ENCODE data around the gene SAMMSON.

The SAMMSON gene

GRCh38 chr3:70078778-70079177 lies 79.2 kb downstream of the SAMMSON start:
- H3K4me3 Mint-ChIP-seq, result no peak overlapping the region
- intact Hi-C loops (cut with micrococcal nuclease), result no loop called here
- no peaks in the 10 kb centered on the region for H3K36me3 Mint-ChIP-seq (ENCODE audit: low read depth)
- no peaks in the 10 kb centered on the region for H3K4me1 Mint-ChIP-seq (ENCODE audit: low read depth)
- H3K27me3 Mint-ChIP-seq, result peaks cover 16% of the 10 kb centered on the region
- H3K9me3 Mint-ChIP-seq, result no peaks in the 10 kb centered on the region
- no peak overlapping the region for H3K27ac Mint-ChIP-seq

GRCh38 chr3:70085613-70086012 lies 86.1 kb downstream of the SAMMSON start:
- Mint-ChIP-seq H3K36me3 (ENCODE audit: low read depth) (no peaks in the 10 kb centered on the region), H3K4me3 (no peak overlapping the region), H3K4me1 (ENCODE audit: low read depth) (no peaks in the 10 kb centered on the region), H3K27ac (no peak overlapping the region), H3K27me3 (peaks cover 2% of the 10 kb centered on the region), H3K9me3 (no peaks in the 10 kb centered on the region)
- intact Hi-C loops (cut with micrococcal nuclease), result no loop called here

GRCh38 chr3:70086336-70086735 lies 86.8 kb downstream of the SAMMSON start:
- H3K9me3 Mint-ChIP-seq, result no peaks in the 10 kb centered on the region
- peaks cover 2% of the 10 kb centered on the region for H3K27me3 Mint-ChIP-seq
- intact Hi-C loops (cut with micrococcal nuclease), result no loop called here
- no peak overlapping the region for H3K27ac Mint-ChIP-seq
- no peak overlapping the region for H3K4me3 Mint-ChIP-seq
- H3K36me3 Mint-ChIP-seq (ENCODE audit: low read depth), result no peaks in the 10 kb centered on the region
- H3K4me1 Mint-ChIP-seq (ENCODE audit: low read depth), result no peaks in the 10 kb centered on the region

DNA sequence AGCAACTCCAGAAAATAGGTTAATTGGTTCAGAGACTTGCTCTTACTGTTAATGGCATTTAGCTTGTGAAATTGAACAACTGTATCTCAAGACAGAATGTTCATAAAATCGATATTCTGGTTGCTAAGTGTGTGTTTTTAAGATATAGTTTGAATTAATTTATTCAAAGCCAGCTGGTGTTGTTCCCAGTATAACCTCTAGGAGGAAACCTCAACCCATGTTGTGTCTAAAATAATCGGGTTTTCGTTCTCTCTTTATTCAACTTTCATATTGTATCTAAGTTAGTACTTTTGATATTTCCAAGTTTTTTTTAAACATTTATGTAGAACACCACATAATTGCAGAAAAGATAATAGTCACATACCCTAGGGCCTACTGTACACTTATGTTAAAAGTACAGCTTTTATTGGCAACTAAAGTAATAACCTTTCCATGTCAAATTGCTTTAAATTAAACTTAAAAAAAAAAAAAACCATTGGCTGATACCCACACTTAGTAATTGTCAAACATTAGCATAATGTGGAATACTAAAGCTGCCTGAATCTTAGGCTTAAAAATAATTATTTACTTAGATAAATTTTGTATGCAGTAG lies 90.9 kb downstream of the SAMMSON start:
- H3K9me3 Mint-ChIP-seq, result no peaks in the 10 kb centered on the region
- H3K36me3 Mint-ChIP-seq (ENCODE audit: low read depth), result no peaks in the 10 kb centered on the region
- intact Hi-C loops (cut with micrococcal nuclease), result no loop called here
- peaks cover 2% of the 10 kb centered on the region for H3K27me3 Mint-ChIP-seq
- H3K4me3 Mint-ChIP-seq, result no peak overlapping the region
- H3K4me1 Mint-ChIP-seq (ENCODE audit: low read depth), result no peaks in the 10 kb centered on the region
- no peak overlapping the region for H3K27ac Mint-ChIP-seq

- Mint-ChIP-seq H3K27me3 (no peaks in the 10 kb centered on the region), H3K4me1 (ENCODE audit: low read depth) (no peaks in the 10 kb centered on the region), H3K4me3 (no peak overlapping the region), H3K9me3 (no peaks in the 10 kb centered on the region), H3K27ac (no peak overlapping the region), H3K36me3 (ENCODE audit: low read depth) (no peaks in the 10 kb centered on the region)
- intact Hi-C loops (cut with micrococcal nuclease), result no loop called here
Measured at GRCh38 chr3:70094197-70094596, 94.7 kb downstream of the SAMMSON start.

DNA sequence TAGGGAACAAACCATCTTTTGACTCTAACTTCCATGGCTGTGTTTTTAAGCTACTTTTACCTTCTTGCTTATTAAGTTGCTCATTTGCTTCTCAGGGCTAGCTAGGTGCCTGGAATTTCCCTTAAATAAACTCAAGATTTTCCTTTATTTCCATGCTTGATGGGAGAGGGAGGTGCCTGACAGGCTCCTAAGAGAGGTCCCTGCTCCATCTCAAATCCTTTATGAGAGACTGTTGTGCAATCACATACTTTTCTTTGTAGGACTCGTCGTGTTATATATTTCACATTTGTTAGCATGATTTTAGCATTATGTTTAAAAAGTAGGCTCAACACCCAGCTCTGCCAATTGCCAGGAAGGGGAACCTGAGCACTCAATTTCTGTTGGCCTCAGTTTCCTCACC lies 95.7 kb downstream of the SAMMSON start:
- H3K27ac Mint-ChIP-seq, result no peak overlapping the region
- no peaks in the 10 kb centered on the region for H3K36me3 Mint-ChIP-seq (ENCODE audit: low read depth)
- no peaks in the 10 kb centered on the region for H3K9me3 Mint-ChIP-seq
- no peaks in the 10 kb centered on the region for H3K4me1 Mint-ChIP-seq (ENCODE audit: low read depth)
- intact Hi-C loops (cut with micrococcal nuclease), result no loop called here
- H3K27me3 Mint-ChIP-seq, result peaks cover 5% of the 10 kb centered on the region
- H3K4me3 Mint-ChIP-seq, result no peak overlapping the region

DNA sequence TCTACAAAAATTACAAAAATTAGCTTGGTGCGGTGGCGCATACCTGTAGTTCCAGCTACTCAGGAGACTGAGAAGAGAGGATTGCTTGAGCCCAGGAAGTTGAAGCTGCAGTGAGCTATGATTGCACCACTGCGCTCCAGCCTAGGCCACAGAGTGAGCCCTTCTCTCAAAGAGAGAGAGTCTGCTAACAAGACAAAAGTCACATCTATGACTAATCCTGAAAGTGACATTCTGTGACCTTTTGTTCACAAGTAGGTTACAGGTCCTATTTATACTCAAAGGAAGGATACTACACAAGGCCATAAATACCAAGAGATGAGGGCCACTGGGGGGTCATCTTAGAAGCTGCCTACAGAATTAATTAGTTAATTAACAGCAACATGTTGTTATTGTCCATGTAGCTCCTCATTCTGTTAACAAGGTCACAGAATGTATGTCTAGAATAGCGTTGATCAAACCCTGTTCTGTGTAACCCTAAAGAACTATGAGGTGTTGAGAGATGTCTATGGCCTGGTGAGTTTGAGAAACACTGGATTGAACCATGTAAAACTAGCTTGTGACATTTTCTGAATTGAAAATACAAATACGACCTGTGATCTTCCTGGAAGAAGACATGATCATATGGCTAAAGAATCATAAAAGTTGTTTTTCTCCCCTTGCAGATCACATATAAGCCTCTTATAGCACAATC lies 97.0 kb downstream of the SAMMSON start:
- H3K36me3 Mint-ChIP-seq (ENCODE audit: low read depth), result no peaks in the 10 kb centered on the region
- H3K9me3 Mint-ChIP-seq, result no peaks in the 10 kb centered on the region
- intact Hi-C loops (cut with micrococcal nuclease), result no loop called here

DNA sequence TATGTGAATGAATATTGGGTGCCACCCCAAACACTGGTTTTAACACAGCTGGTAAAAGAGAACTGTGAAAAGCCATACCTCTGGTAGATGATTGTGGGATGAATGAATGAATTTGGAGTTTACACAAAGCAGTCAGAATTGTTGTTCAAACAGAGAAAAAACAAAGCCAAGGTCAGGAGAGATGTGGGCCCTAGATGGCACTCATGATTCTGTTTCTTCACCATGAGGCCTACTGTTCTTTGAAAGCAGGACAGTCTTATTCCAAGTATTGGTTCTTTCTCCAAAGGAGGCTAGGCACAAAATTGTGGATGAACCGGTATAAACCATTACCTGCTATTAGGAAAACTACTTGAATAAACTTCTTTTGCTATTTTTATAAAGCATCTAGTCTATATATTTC lies 97.6 kb downstream of the SAMMSON start:
- H3K36me3 Mint-ChIP-seq (ENCODE audit: low read depth), result no peaks in the 10 kb centered on the region
- H3K27me3 Mint-ChIP-seq, result peaks cover 5% of the 10 kb centered on the region
- no peak overlapping the region for H3K27ac Mint-ChIP-seq
- intact Hi-C loops (cut with micrococcal nuclease), result no loop called here
- no peaks in the 10 kb centered on the region for H3K4me1 Mint-ChIP-seq (ENCODE audit: low read depth)
- no peak overlapping the region for H3K4me3 Mint-ChIP-seq
- no peaks in the 10 kb centered on the region for H3K9me3 Mint-ChIP-seq

More for the DNA sequence above, 97.0 kb downstream of the SAMMSON start:
- Mint-ChIP-seq H3K27ac (no peak overlapping the region), H3K4me3 (no peak overlapping the region), H3K27me3 (peaks cover 5% of the 10 kb centered on the region), H3K4me1 (ENCODE audit: low read depth) (no peaks in the 10 kb centered on the region)

- H3K36me3 Mint-ChIP-seq (ENCODE audit: low read depth), result no peaks in the 10 kb centered on the region
- peaks cover 8% of the 10 kb centered on the region for H3K27me3 Mint-ChIP-seq
- no peaks in the 10 kb centered on the region for H3K9me3 Mint-ChIP-seq
- intact Hi-C loops (cut with micrococcal nuclease), result no loop called here
- H3K27ac Mint-ChIP-seq, result no peak overlapping the region
- H3K4me3 Mint-ChIP-seq, result no peak overlapping the region
- peaks cover 11% of the 10 kb centered on the region for H3K4me1 Mint-ChIP-seq (ENCODE audit: low read depth)
Measured at GRCh38 chr3:70108072-70108471, 108.5 kb downstream of the SAMMSON start.

- H3K9me3 Mint-ChIP-seq, result no peaks in the 10 kb centered on the region
- no peak overlapping the region for H3K4me3 Mint-ChIP-seq
- H3K27me3 Mint-ChIP-seq, result peaks cover 8% of the 10 kb centered on the region
- no peaks in the 10 kb centered on the region for H3K36me3 Mint-ChIP-seq (ENCODE audit: low read depth)
- intact Hi-C loops (cut with micrococcal nuclease), result no loop called here
- H3K4me1 Mint-ChIP-seq (ENCODE audit: low read depth), result peaks cover 11% of the 10 kb centered on the region
- no peak overlapping the region for H3K27ac Mint-ChIP-seq
Measured at GRCh38 chr3:70108546-70108945, 109.0 kb downstream of the SAMMSON start.

- Mint-ChIP-seq H3K9me3 (no peaks in the 10 kb centered on the region), H3K27ac (no peak overlapping the region), H3K27me3 (peaks cover 8% of the 10 kb centered on the region), H3K4me3 (no peak overlapping the region), H3K36me3 (ENCODE audit: low read depth) (no peaks in the 10 kb centered on the region), H3K4me1 (ENCODE audit: low read depth) (peaks cover 11% of the 10 kb centered on the region)
- intact Hi-C loops (cut with micrococcal nuclease), result no loop called here
Measured at GRCh38 chr3:70110066-70110465, 110.5 kb downstream of the SAMMSON start.

- H3K4me3 Mint-ChIP-seq, result no peak overlapping the region
- no peak overlapping the region for H3K27ac Mint-ChIP-seq
- intact Hi-C loops (cut with micrococcal nuclease), result no loop called here
- peaks cover 11% of the 10 kb centered on the region for H3K4me1 Mint-ChIP-seq (ENCODE audit: low read depth)
- peaks cover 12% of the 10 kb centered on the region for H3K27me3 Mint-ChIP-seq
- no peaks in the 10 kb centered on the region for H3K9me3 Mint-ChIP-seq
- no peaks in the 10 kb centered on the region for H3K36me3 Mint-ChIP-seq (ENCODE audit: low read depth)
Measured at GRCh38 chr3:70111411-70111810, 111.9 kb downstream of the SAMMSON start.

DNA sequence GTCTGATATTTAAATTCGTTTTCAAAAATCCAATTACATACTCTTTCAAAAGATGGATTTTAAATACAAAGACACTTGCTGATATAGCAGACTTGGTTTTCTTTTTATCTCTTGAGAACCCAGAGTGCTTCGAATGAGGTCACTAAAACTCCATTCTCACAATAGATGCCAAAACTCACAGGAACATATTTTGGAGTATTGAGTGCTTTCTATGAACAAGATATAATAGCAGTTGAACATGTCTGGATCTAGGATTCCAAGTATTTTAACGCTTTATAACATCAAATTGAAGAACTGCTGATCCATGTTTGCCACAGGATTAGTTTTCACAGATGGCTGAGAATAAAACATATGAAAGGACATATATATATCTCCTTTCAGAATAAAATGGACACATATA lies 113.2 kb downstream of the SAMMSON start:
- H3K27me3 Mint-ChIP-seq, result peaks cover 8% of the 10 kb centered on the region
- intact Hi-C loops (cut with micrococcal nuclease), result no loop called here
- no peaks in the 10 kb centered on the region for H3K9me3 Mint-ChIP-seq
- H3K36me3 Mint-ChIP-seq (ENCODE audit: low read depth), result no peaks in the 10 kb centered on the region
- H3K27ac Mint-ChIP-seq, result no peak overlapping the region
- peaks cover 11% of the 10 kb centered on the region for H3K4me1 Mint-ChIP-seq (ENCODE audit: low read depth)
- no peak overlapping the region for H3K4me3 Mint-ChIP-seq

GRCh38 chr3:70114431-70114830 lies 114.9 kb downstream of the SAMMSON start:
- H3K27me3 Mint-ChIP-seq, result peaks cover 8% of the 10 kb centered on the region
- intact Hi-C loops (cut with micrococcal nuclease), result no loop called here
- H3K4me1 Mint-ChIP-seq (ENCODE audit: low read depth), result peaks cover 11% of the 10 kb centered on the region
- H3K4me3 Mint-ChIP-seq, result no peak overlapping the region
- no peaks in the 10 kb centered on the region for H3K36me3 Mint-ChIP-seq (ENCODE audit: low read depth)
- no peaks in the 10 kb centered on the region for H3K9me3 Mint-ChIP-seq
- H3K27ac Mint-ChIP-seq, result no peak overlapping the region

DNA sequence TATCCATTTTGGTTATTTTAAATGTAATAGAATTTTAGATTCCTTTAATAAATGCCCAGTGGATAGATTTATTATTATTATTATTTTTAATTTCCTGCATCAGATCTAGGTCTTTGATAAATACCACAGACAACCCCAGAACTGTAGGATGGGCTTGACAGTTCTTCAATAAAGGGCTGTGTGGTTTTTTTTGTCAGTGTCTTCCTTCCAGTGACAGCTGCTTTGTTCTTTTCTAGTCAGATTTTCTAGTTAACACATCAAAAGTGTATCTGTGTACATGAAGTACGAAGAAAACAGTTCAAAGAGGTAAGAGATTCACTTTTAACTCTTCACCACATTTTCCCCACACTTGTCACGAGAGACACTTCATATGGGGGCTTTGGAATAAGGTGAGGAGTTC lies 120.3 kb downstream of the SAMMSON start:
- peaks cover 7% of the 10 kb centered on the region for H3K27me3 Mint-ChIP-seq
- no peak overlapping the region for H3K4me3 Mint-ChIP-seq
- H3K27ac Mint-ChIP-seq, result no peak overlapping the region
- intact Hi-C loops (cut with micrococcal nuclease), result loop anchor here (2.0 kb wide), 1 partner anchor 239 kb away; no protein-coding TSS in a partner anchor
- H3K9me3 Mint-ChIP-seq, result no peaks in the 10 kb centered on the region
- no peaks in the 10 kb centered on the region for H3K36me3 Mint-ChIP-seq (ENCODE audit: low read depth)
- H3K4me1 Mint-ChIP-seq (ENCODE audit: low read depth), result no peaks in the 10 kb centered on the region
